Retinal pigment epithelial cell (primary cell): Measurements from ENCODE around the gene AFF3.

Experiments
- DNase-seq: peaks from one replicate; pipeline ENCODE4 v3.0.0-alpha.2; 2010; ENCODE audit warnings: low read depth
- H3K4me3 ChIP-seq: 2 replicates; pipeline ENCODE4 v1.5.1; 2011; ENCODE audit warnings: mild to moderate bottlenecking, low read length, control low read depth, moderate library complexity
- CTCF ChIP-seq: conservative IDR thresholded peaks from 2 replicates; pipeline ENCODE4 v1.5.1; 2011; ENCODE audit warnings: low read depth, low read length, control low read depth, inconsistent platforms

Gene AFF3

GRCh38 chr2:99562516-99562915 is 579.9 kb downstream of the AFF3 start:
- no peak for DNase-seq
- TF ChIP-seq CTCF: no peak
- no peak overlapping the region for H3K4me3 ChIP-seq

GRCh38 chr2:99561804-99562203 is 580.6 kb downstream of the AFF3 start:
- DNase-seq: no peak
- no peak overlapping the region for H3K4me3 ChIP-seq

GRCh38 chr2:99559075-99559662 is 583.2 kb downstream of the AFF3 start:
- peak; percentile 95 for TF ChIP-seq CTCF
- DNase-seq: no peak
- no peak overlapping the region for H3K4me3 ChIP-seq

More at GRCh38 chr2:99561804-99562203, 580.6 kb downstream of the AFF3 start:
- no peak for TF ChIP-seq CTCF

GRCh38 chr2:99555404-99555803 is 587.0 kb downstream of the AFF3 start:
- TF ChIP-seq CTCF: no peak
- DNase-seq: no peak
- H3K4me3 ChIP-seq: no peak overlapping the region

- no peak for TF ChIP-seq CTCF
- no peak overlapping the region for H3K4me3 ChIP-seq
- no peak for DNase-seq
Observed at GRCh38 chr2:99554871-99555270, 587.5 kb downstream of the AFF3 start.

GRCh38 chr2:99554238-99554637 is 588.2 kb downstream of the AFF3 start:
- H3K4me3 ChIP-seq: no peak overlapping the region
- no peak for DNase-seq
- TF ChIP-seq CTCF: no peak

GRCh38 chr2:99552529-99552928 is 589.9 kb downstream of the AFF3 start:
- DNase-seq: no peak
- TF ChIP-seq CTCF: no peak

More at GRCh38 chr2:99552529-99552928, 589.9 kb downstream of the AFF3 start:
- no peak overlapping the region for H3K4me3 ChIP-seq
